Effector memory CD4-positive, alpha-beta T cell (primary cell): ENCODE measurements around the gene SEMA4G.
A peak's percentile ranks its signal among the peaks of the same experiment; 100 is the strongest.

Experiments
- DNase-seq, 3 donors: peaks; one replicate each; pipeline ENCODE4 v3.0.0-alpha.2; 2020
- H3K27ac ChIP-seq: 2 replicates; pipeline ENCODE4 v1.7.0; 2013; ENCODE audit warnings: mild to moderate bottlenecking, low read length, moderate library complexity; ENCODE audit not compliant: insufficient read depth, poor library complexity, severe bottlenecking
- H3K27me3 ChIP-seq: replicated peaks from 2 replicates; pipeline ENCODE4 v1.7.0; 2013; ENCODE audit warnings: mild to moderate bottlenecking, low read length; ENCODE audit not compliant: insufficient read depth, control insufficient read depth, poor library complexity, severe bottlenecking
- H3K36me3 ChIP-seq: 2 replicates; pipeline ENCODE4 v1.7.0; 2013; ENCODE audit warnings: mild to moderate bottlenecking, low read length, moderate library complexity; ENCODE audit not compliant: control insufficient read depth, insufficient read depth
- H3K4me1 ChIP-seq: 2 replicates; pipeline ENCODE4 v1.7.0; 2013; ENCODE audit warnings: low read length, mild to moderate bottlenecking; ENCODE audit not compliant: control insufficient read depth, insufficient read depth, poor library complexity, severe bottlenecking
- H3K4me3 ChIP-seq: 2 replicates; pipeline ENCODE4 v1.7.0; 2013; ENCODE audit warnings: low read length, low read depth, mild to moderate bottlenecking; ENCODE audit not compliant: insufficient read depth, poor library complexity, severe bottlenecking
- H3K9me3 ChIP-seq: 2 replicates; pipeline ENCODE4 v1.7.0; 2013; ENCODE audit warnings: mild to moderate bottlenecking, low read length, moderate library complexity; ENCODE audit not compliant: control insufficient read depth

SEMA4G gene

DNA sequence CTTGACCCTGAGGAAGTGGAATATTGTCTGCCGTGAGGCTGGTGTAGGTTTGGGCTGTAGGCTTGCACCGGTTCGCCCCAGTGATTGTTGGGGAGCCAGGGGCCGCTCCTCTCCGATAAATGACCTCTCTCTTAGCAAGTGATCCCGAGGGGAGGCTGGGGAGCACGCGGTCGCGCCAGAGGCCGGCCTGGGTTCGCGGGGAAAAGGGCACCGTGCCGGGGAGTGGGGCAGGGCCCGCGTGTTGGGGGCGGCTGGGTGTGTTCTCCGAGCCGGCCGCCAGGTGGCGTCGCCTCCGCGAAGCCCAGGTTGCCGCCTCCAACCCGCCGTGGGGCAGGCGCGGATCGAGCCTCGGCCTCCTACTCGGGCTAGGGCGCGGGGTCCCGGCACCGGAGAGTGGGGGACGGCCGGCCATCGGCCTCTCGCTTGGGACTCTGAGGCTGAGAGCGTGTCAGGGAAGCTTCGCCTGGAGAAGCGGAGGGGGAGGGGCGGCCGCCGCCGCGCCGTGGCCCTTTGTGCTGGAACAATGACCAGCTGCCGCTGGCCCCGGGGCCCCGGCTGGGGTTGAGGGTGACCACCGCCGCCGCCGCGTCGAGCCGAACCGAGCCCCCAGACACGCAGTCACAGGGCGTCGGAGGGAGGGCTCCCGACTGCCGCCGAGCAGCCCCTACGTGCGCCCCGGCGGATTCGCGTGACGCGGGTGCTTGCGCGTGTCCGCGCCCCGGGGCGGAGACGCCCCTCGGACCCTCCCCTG is 29.9 kb downstream of the SEMA4G start:
- H3K4me3 ChIP-seq: peak overlapping the region; percentile 93
- no peaks in the 10 kb centered on the region for H3K27me3 ChIP-seq
- H3K9me3 ChIP-seq: no peaks in the 10 kb centered on the region
- peaks cover 6% of the 10 kb centered on the region for H3K36me3 ChIP-seq
- H3K4me1 ChIP-seq: peaks cover 28% of the 10 kb centered on the region
- peak; percentile 55 to 66 (median 56) for DNase-seq
- H3K27ac ChIP-seq: peak overlapping the region; percentile 84

DNA sequence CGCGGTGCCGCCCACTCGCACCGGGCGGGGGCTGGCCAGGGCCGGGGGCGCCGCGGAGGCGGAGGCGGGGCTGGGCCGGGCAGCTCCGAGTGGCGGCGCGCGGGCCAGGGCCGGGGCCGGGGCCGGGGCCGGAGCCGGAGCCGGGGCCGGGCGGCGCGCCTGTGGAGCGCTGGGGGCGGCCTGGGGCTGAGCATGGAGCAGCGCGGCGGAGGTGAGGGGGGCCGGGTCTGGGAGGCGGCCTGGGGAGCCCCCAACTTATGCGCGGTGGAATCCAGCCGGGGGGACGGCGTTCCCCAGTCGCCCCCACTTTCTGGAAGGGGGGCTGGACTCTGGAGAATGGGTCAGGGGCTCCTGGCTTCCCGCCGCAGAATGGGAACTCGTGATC is 30.4 kb downstream of the SEMA4G start, which contains the start of gene LZTS2:
TSS of gene LZTS2 (plus strand) at position 67 of the 385 bp plus-strand sequence. CDS start 2,731 bp downstream, outside the sequence.
- H3K27ac ChIP-seq: peak within 1 kb of the TSS; percentile 84
- peak within 1 kb of the TSS; percentile 93 for H3K4me3 ChIP-seq
- no peaks in the 10 kb centered on the region for H3K27me3 ChIP-seq
- DNase-seq: no peak
- H3K9me3 ChIP-seq: no peaks in the 10 kb centered on the region
- peaks cover 28% of the 10 kb centered on the region for H3K4me1 ChIP-seq
- peaks cover 6% of the 10 kb centered on the region for H3K36me3 ChIP-seq

DNA sequence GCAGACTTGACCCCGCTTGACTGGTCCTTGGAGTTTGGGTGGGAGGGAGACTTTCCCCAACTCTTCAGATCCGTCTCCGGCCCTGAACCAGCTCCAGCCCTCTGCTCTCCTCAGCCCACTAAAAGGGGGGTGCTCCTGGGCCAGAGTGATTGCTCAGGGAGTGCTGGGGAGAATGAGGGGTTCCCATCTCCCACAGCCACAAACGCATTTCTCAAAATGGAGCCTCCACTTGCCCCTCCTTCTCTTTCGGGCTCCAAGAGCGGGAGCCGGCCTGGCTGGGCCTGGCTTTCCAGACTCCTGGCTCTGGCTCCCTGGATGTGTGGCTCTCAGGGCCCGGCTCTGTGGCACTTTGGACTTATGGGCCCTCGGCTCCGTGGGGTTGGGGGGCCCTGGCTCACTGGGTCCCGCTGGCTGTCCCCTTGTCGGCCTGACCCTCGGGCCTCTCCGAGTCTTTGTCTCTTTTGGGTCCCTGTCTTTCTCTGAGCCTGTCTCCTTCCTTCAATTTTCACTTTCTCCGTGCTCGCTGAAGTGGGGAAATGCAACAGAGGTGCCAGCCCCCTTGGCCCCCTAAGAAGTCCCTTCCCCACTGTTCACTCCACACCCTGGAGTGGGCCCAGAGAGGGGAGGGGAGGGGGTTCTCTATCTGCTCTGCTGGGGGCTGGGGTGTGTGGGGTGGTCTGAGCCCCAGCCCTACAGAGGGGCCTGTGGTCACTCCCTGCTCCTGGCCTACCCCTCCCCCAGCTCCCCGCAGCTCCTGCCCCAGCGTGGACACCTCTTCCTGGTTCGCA is 31.0 kb downstream of the SEMA4G start:
- H3K27ac ChIP-seq: no peak overlapping the region
- H3K27me3 ChIP-seq: no peaks in the 10 kb centered on the region
- H3K36me3 ChIP-seq: peaks cover 9% of the 10 kb centered on the region
- peak overlapping the region; percentile 35 for H3K4me3 ChIP-seq
- peaks cover 28% of the 10 kb centered on the region for H3K4me1 ChIP-seq
- H3K9me3 ChIP-seq: no peaks in the 10 kb centered on the region
- no peak for DNase-seq

DNA sequence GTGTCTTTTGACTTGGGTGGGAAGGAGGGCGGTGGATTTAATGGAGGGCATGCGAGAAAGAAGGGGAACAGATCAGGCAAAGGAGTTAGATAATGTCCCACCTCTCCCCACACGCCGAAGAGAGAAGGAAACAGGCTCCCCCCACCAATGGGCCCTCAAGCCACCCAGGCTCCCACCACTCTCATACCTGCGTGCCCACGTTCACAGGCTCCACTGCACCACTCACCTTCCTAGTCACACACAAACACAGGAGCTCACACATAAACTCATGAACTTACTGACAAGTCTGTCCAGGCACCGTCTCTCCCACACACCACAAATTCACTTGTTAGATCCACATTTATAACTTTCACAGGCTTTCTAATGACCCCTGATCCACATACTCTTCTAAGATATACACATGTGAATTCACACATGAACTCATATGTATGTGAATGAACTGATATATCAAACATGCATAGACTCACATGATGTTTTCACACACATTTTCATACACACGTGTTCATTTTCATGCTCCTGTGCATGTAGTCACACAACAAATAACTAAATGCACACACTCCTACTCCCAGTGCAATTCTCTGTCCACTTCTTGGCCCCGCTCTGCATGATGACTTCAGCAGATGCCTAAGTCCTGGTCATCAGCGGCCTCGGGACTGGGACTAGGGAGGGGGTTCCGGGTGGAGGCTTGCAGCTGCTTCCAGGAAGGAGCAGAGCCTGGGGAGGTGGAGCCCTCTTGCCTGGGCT is 31.8 kb downstream of the SEMA4G start:
- DNase-seq: no peak

DNA sequence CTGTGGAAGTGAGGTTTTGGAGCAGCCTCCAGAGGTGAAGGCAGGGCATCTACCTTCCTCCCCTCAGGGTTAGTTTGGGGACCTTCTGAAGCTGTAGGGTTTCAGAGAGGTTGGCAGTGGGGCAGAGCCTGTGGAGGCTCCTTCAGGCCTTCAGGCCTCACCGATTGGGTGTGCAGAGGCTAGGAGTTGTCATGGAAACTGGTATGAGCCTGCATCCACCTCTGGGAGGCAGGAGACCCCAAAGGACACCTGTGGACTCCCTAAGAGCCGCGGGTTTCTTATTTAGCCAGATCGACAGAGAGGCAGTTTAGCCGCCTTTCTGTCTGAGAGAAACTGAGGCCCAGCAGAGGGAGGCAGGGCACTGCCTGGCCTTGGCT is 32.3 kb downstream of the SEMA4G start:
- no peak for DNase-seq
- Histone ChIP-seq H3K36me3 (peaks cover 12% of the 10 kb centered on the region), H3K9me3 (no peaks in the 10 kb centered on the region), H3K27ac (no peak overlapping the region), H3K4me3 (no peak overlapping the region), H3K4me1 (peaks cover 24% of the 10 kb centered on the region), H3K27me3 (no peaks in the 10 kb centered on the region)

More for the DNA sequence above, 31.8 kb downstream of the SEMA4G start:
- Histone ChIP-seq H3K4me3 (no peak overlapping the region), H3K9me3 (no peaks in the 10 kb centered on the region), H3K36me3 (peaks cover 12% of the 10 kb centered on the region), H3K27me3 (no peaks in the 10 kb centered on the region), H3K27ac (no peak overlapping the region), H3K4me1 (peaks cover 28% of the 10 kb centered on the region)

DNA sequence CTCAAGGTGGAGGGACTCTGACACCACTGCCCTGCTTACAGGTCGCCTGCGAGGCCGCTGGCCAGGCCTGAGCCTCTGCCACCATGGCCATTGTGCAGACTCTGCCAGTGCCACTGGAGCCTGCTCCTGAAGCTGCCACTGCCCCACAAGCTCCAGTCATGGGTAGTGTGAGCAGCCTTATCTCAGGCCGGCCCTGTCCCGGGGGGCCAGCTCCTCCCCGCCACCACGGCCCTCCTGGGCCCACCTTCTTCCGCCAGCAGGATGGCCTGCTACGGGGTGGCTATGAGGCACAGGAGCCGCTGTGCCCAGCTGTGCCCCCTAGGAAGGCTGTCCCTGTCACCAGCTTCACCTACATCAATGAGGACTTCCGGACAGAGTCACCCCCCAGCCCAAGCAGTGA is 33.2 kb downstream of the SEMA4G start:
- peaks cover 12% of the 10 kb centered on the region for H3K36me3 ChIP-seq
- H3K9me3 ChIP-seq: no peaks in the 10 kb centered on the region
- peaks cover 19% of the 10 kb centered on the region for H3K4me1 ChIP-seq
- no peak overlapping the region for H3K27ac ChIP-seq
- H3K4me3 ChIP-seq: no peak overlapping the region
- no peak for DNase-seq
- H3K27me3 ChIP-seq: no peaks in the 10 kb centered on the region

DNA sequence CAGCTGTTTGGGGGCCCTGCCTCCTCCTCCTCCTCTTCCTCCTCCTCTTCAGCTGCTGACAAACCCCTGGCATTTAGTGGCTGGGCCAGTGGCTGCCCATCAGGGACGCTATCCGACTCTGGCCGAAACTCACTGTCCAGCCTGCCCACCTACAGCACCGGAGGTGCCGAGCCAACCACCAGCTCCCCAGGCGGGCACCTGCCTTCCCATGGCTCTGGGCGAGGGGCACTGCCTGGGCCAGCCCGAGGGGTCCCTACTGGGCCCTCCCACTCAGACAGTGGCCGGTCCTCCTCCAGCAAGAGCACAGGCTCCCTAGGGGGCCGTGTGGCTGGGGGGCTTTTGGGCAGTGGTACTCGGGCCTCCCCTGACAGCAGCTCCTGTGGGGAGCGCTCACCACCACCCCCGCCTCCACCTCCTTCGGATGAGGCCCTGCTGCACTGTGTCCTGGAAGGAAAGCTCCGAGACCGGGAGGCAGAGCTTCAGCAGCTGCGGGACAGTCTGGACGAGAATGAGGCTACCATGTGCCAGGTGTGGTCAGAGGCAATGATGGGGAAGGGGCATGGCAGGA is 34.4 kb downstream of the SEMA4G start:
- DNase-seq: no peak
- Histone ChIP-seq H3K27me3 (no peaks in the 10 kb centered on the region), H3K27ac (no peak overlapping the region), H3K36me3 (peaks cover 12% of the 10 kb centered on the region), H3K9me3 (no peaks in the 10 kb centered on the region), H3K4me1 (peaks cover 8% of the 10 kb centered on the region), H3K4me3 (no peak overlapping the region)

DNA sequence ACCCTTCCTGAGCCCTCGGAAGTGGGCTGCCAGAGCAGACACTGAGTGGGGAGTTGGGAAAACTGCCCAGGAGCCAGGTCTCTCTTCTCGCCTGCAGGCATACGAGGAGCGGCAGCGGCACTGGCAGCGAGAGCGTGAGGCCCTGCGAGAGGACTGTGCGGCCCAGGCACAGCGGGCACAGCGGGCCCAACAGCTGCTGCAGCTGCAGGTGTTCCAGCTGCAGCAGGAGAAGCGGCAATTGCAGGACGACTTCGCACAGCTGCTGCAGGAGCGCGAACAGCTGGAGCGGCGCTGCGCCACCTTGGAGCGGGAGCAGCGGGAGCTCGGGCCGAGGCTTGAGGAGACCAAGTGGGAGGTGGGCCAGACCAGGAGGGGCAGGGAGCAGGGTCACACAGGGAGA is 36.1 kb downstream of the SEMA4G start:
- Histone ChIP-seq H3K36me3 (peaks cover 12% of the 10 kb centered on the region), H3K4me1 (no peaks in the 10 kb centered on the region), H3K27ac (no peak overlapping the region)

DNA sequence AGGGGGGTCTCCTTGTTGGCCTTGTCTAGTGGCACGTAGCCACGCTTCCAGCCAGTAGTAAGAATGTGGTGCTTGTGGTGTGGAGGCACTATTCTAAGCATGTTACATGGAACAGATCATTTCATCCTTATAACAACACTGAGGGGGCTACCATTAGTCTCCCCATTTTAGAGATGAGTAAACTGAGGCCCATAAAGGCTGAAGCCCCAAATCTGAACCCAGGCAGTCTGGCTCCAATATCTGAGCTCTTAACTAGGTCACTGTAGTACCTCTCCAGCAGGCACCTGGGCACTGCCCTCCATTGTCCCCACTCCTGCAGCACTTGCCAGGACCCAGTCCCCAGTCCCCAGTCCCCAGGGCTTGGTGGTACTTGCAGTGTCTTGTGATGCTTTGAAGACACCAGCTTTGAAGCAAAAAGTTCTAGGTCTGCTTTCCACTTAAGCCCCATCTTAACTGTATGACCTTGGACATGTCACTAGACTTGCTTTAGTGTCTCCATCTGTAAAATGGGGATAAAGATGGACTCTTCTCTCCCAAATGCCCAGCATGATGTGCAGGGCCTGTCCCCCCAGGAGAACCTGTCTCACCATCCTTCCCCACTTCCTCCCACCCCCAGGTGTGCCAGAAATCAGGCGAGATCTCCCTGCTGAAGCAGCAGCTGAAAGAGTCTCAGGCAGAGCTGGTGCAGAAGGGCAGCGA is 36.7 kb downstream of the SEMA4G start:
- no peak overlapping the region for H3K4me3 ChIP-seq
- no peaks in the 10 kb centered on the region for H3K4me1 ChIP-seq
- H3K36me3 ChIP-seq: peaks cover 12% of the 10 kb centered on the region
- no peaks in the 10 kb centered on the region for H3K27me3 ChIP-seq
- H3K9me3 ChIP-seq: no peaks in the 10 kb centered on the region
- no peak overlapping the region for H3K27ac ChIP-seq
- DNase-seq: no peak

More for the DNA sequence above, 36.1 kb downstream of the SEMA4G start:
- Histone ChIP-seq H3K27me3 (no peaks in the 10 kb centered on the region), H3K4me3 (no peak overlapping the region), H3K9me3 (no peaks in the 10 kb centered on the region)
- DNase-seq: no peak
